Common myeloid progenitor, CD34-positive (primary cell): ENCODE data around the gene OSTM1.

Experiments used
- CTCF ChIA-PET: fragments of 350-600 bp; sonication (Branson Sonifier 250); formaldehyde crosslinking; loops from one replicate; lab custom pipeline; 2021; ENCODE audit warnings: antibody characterized with exemption; lab: Charles Lee
- POLR2A ChIA-PET: fragments of 350-600 bp; sonication (Branson Sonifier 250); formaldehyde crosslinking; loops from one replicate; lab custom pipeline; 2021; ENCODE audit warnings: antibody characterized with exemption; lab: Charles Lee
- DNase-seq, 3 donors: peaks; one replicate each; pipeline versions ENCODE4 v3.0.0 to v3.0.0-alpha.2; 2013
- H3K27ac ChIP-seq, 2 experiments: 1 replicate in 1 of 2; 2 replicates in 1 of 2; pipeline ENCODE4 v1.7.0; 2013; ENCODE audit warnings: inconsistent platforms in 2 of 2, low read length in 2 of 2, mild to moderate bottlenecking in 2 of 2, low read depth in 1 of 2, moderate library complexity in 1 of 2; ENCODE audit not compliant: severe bottlenecking in 2 of 2, insufficient read depth in 1 of 2, poor library complexity in 1 of 2
- H3K27me3 ChIP-seq, 5 experiments: replicated peaks in 2 of 5; 1 replicate in 3 of 5; 2 replicates in 2 of 5; pipeline versions ENCODE4 v1.6.1 to v1.7.0; 2013; ENCODE audit warnings: low read length in 4 of 5, mild to moderate bottlenecking in 2 of 5, moderate library complexity in 2 of 5, inconsistent platforms in 1 of 5; ENCODE audit not compliant: insufficient read depth in 5 of 5, control insufficient read depth in 4 of 5
- H3K36me3 ChIP-seq, 4 experiments: 1 replicate in 2 of 4; 2 replicates in 2 of 4; pipeline versions ENCODE4 v1.6.1 to v1.7.0; 2013; ENCODE audit warnings: low read length in 3 of 4, control low read depth in 1 of 4, mild to moderate bottlenecking in 1 of 4; ENCODE audit not compliant: control insufficient read depth in 4 of 4, insufficient read depth in 4 of 4
- H3K4me1 ChIP-seq, 4 experiments: 1 replicate in 3 of 4; 2 replicates in 1 of 4; pipeline versions ENCODE4 v1.6.1 to v1.7.1; 2013; ENCODE audit warnings: low read length in 3 of 4, mild to moderate bottlenecking in 3 of 4, control low read depth in 1 of 4, inconsistent platforms in 1 of 4, moderate library complexity in 1 of 4; ENCODE audit not compliant: control insufficient read depth in 4 of 4, insufficient read depth in 4 of 4; ENCODE audit errors: control extremely low read depth in 1 of 4
- H3K4me3 ChIP-seq, 7 experiments: 1 replicate in 4 of 7; 2 replicates in 3 of 7; pipeline versions ENCODE4 v1.5.1 to v1.7.0; 2013; ENCODE audit warnings: mild to moderate bottlenecking in 7 of 7, low read length in 6 of 7, moderate library complexity in 6 of 7, inconsistent platforms in 2 of 7, low read depth in 2 of 7, control low read depth in 1 of 7; ENCODE audit not compliant: insufficient read depth in 4 of 7, control insufficient read depth in 1 of 7; ENCODE audit errors: extremely low read depth in 1 of 7
- H3K9me3 ChIP-seq, 5 experiments: 1 replicate in 4 of 5; 2 replicates in 1 of 5; pipeline versions ENCODE4 v1.6.1 to v1.7.1; 2013; ENCODE audit warnings: low read length in 4 of 5, mild to moderate bottlenecking in 2 of 5, inconsistent platforms in 1 of 5, low read depth in 1 of 5, moderate library complexity in 1 of 5; ENCODE audit not compliant: control insufficient read depth in 4 of 5, insufficient read depth in 2 of 5; ENCODE audit errors: control extremely low read depth in 1 of 5
- WGBS: methylation state at CpG from one replicate; pipeline ENCODE4 v1.1.5; 2013; ENCODE audit not compliant: insufficient coverage; 5-methylcytosine and 5-hydroxymethylcytosine counted together

The OSTM1 gene

GRCh38 chr6:107999341-107999740 is 75.2 kb downstream of the OSTM1 start:
- DNase-seq = no peak
- Histone ChIP-seq H3K4me3 (no peak overlapping the region), H3K27me3 (peaks cover 0 to 3% (median 0%) of the 10 kb centered on the region in 5 experiments), H3K27ac (no peak overlapping the region), H3K4me1 (no peaks in the 10 kb centered on the region), H3K9me3 (no peaks in the 10 kb centered on the region), H3K36me3 (no peaks in the 10 kb centered on the region)
- POLR2A ChIA-PET = no interaction called here
- CTCF ChIA-PET = no interaction called here

- ChIA-PET CTCF (interaction anchor here (0.6 kb wide), 1 partner anchor 11 kb away, joined by 3 read pairs; no protein-coding TSS in a partner anchor), POLR2A (no interaction called here)
- peaks cover 0 to 3% (median 0%) of the 10 kb centered on the region in 4 experiments for H3K4me1 ChIP-seq
- no peak overlapping the region for H3K27ac ChIP-seq
- H3K9me3 ChIP-seq = no peaks in the 10 kb centered on the region
- H3K27me3 ChIP-seq = no peaks in the 10 kb centered on the region
- no peak for DNase-seq
- H3K36me3 ChIP-seq = no peaks in the 10 kb centered on the region
- no peak overlapping the region for H3K4me3 ChIP-seq
- 100% methylated on average over 1 of the region's 9 CpGs for WGBS
Measured at GRCh38 chr6:107991772-107992550, 82.6 kb downstream of the OSTM1 start.
